NB4 (cell line): ENCODE data around the gene AP2A2.

Experiments
- CTCF ChIP-seq: IDR thresholded peaks from one replicate; pipeline ENCODE4 v1.5.1; 2012; ENCODE audit warnings: low read depth, low read length
- MYC ChIP-seq: IDR thresholded peaks from 2 replicates; pipeline ENCODE4 v1.6.1; 2011; ENCODE audit warnings: low read depth, low read length
- POLR2A ChIP-seq: IDR thresholded peaks from 2 replicates; pipeline ENCODE4 v1.6.1; 2011; ENCODE audit warnings: mild to moderate bottlenecking; ENCODE audit not compliant: insufficient read length; ENCODE audit errors: extremely low read depth

GRCh38 chr11:1038361-1038760, 112.7 kb downstream of the AP2A2 start:
- no peak for TF ChIP-seq CTCF
- TF ChIP-seq POLR2A, result no peak
- TF ChIP-seq MYC, result no peak
